Activated T-cell treated with anti-CD3 and anti-CD28 coated beads, Interleukin-2, amount 50 U/mL, for 24 hours (primary cell): ENCODE measurements around the gene ZSWIM7.
"Not testable (repeated sequence)": the region's sequence is repeated elsewhere in the genome, so short reads cannot be mapped to it uniquely, and the experiment has no call there.

Source experiments
- DNase-seq: peaks from one replicate; pipeline ENCODE4 v3.0.0-alpha.2; 2020
- H3K27ac Mint-ChIP-seq: 2 replicates; pipeline ENCODE4 v1.8.0; 2020; ENCODE audit warnings: mild to moderate bottlenecking, mixed read lengths
- H3K27me3 Mint-ChIP-seq: 2 replicates; pipeline ENCODE4 v1.8.0; 2020; ENCODE audit warnings: mixed read lengths
- H3K36me3 Mint-ChIP-seq: 2 replicates; pipeline ENCODE4 v1.8.0; 2020; ENCODE audit warnings: low read depth, mixed read lengths
- H3K4me1 Mint-ChIP-seq: 2 replicates; pipeline ENCODE4 v1.8.0; 2020; ENCODE audit warnings: low read depth, mixed read lengths
- H3K4me3 Mint-ChIP-seq: 2 replicates; pipeline ENCODE4 v1.8.0; 2020; ENCODE audit warnings: mild to moderate bottlenecking, moderate library complexity, mixed read lengths
- H3K9me3 Mint-ChIP-seq: 2 replicates; pipeline ENCODE4 v1.8.0; 2020; ENCODE audit warnings: mixed read lengths

ZSWIM7 gene

GRCh38 chr17:16013943-16014407, 14.5 kb upstream of the ZSWIM7 start:
- Mint-ChIP-seq H3K36me3 (peaks cover 88% of the 10 kb centered on the region), H3K9me3 (no peaks in the 10 kb centered on the region), H3K4me3 (no peak overlapping the region), H3K27me3 (no peaks in the 10 kb centered on the region), H3K4me1 (peaks cover 21% of the 10 kb centered on the region), H3K27ac (no peak overlapping the region)
- no peak for DNase-seq

DNA sequence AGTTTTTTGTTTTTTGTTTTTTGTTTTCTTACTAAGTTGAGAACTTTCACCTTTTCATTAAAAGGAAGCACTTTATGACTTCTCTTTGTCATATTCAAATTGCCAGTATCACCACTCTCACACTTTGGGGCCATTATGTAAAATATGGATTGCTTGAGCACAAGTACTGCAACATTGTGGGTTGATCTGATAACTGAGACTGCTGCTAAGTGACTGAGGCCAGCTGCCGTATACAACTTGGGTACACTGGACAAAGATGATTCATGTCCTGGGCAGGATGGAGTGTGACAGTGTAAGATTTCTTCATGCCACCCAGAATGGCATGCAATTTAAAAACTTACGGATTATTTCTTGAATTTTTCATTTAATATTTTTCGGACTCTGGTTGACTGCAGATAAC, 7.9 kb upstream of the ZSWIM7 start:
- peaks cover 42% of the 10 kb centered on the region for H3K4me1 Mint-ChIP-seq
- H3K4me3 Mint-ChIP-seq = no peak overlapping the region
- H3K9me3 Mint-ChIP-seq = no peaks in the 10 kb centered on the region
- peak overlapping the region; percentile 68 for H3K27ac Mint-ChIP-seq
- H3K36me3 Mint-ChIP-seq = peaks cover 94% of the 10 kb centered on the region
- no peaks in the 10 kb centered on the region for H3K27me3 Mint-ChIP-seq
- DNase-seq = no peak

GRCh38 chr17:16005636-16006035, 6.1 kb upstream of the ZSWIM7 start:
- H3K9me3 Mint-ChIP-seq = no peaks in the 10 kb centered on the region
- H3K27me3 Mint-ChIP-seq = no peaks in the 10 kb centered on the region
- no peak overlapping the region for H3K4me3 Mint-ChIP-seq
- peaks cover 54% of the 10 kb centered on the region for H3K4me1 Mint-ChIP-seq
- no peak for DNase-seq
- H3K36me3 Mint-ChIP-seq = peaks cover 94% of the 10 kb centered on the region
- no peak overlapping the region for H3K27ac Mint-ChIP-seq

GRCh38 chr17:16003841-16004240, 4.3 kb upstream of the ZSWIM7 start:
- peak overlapping the region; percentile 63 for H3K27ac Mint-ChIP-seq
- H3K4me1 Mint-ChIP-seq = peaks cover 56% of the 10 kb centered on the region
- no peak overlapping the region for H3K4me3 Mint-ChIP-seq
- H3K27me3 Mint-ChIP-seq = no peaks in the 10 kb centered on the region
- peaks cover 91% of the 10 kb centered on the region for H3K36me3 Mint-ChIP-seq
- H3K9me3 Mint-ChIP-seq = no peaks in the 10 kb centered on the region
- DNase-seq = no peak

DNA sequence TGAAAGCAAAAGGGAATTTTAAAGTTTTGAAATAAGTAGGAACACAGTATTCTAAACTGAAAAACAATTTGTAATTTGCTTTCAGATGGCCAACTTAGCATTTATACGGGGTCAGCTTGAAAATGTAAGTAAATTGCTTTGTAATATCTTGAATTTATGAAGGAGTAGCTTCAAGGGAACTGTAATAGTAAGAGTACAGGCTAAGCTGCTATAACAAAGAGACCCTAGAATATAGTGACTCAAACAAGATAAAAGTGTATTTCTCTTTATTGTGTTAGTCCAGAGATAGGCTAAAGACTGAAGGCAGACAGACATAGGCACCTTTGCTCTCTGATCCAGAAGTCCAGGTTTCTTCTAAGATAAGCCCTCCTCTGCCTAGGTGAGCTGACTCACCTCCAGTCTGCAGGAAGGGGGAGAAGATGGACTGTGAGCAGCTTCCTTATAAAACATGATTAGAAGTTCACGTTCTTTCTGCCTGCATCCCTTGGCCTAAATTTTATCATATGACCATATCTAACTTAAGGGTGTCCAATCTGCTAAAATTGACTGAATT, 3.3 kb upstream of the ZSWIM7 start:
- Mint-ChIP-seq H3K4me1 (peaks cover 53% of the 10 kb centered on the region), H3K27me3 (no peaks in the 10 kb centered on the region), H3K9me3 (no peaks in the 10 kb centered on the region), H3K27ac (peak overlapping the region; percentile 22), H3K4me3 (no peak overlapping the region), H3K36me3 (peaks cover 81% of the 10 kb centered on the region)
- DNase-seq = no peak

- Mint-ChIP-seq H3K9me3 (no peaks in the 10 kb centered on the region), H3K4me1 (peaks cover 42% of the 10 kb centered on the region), H3K36me3 (peaks cover 73% of the 10 kb centered on the region), H3K27ac (peak overlapping the region; percentile 88), H3K27me3 (no peaks in the 10 kb centered on the region), H3K4me3 (peak overlapping the region; percentile 86)
- no peak for DNase-seq
Observed at GRCh38 chr17:16001226-16001897, 1.9 kb upstream of the ZSWIM7 start.

GRCh38 chr17:15999974-16000827, 697 bp upstream of the ZSWIM7 start:
- no peaks in the 10 kb centered on the region for H3K27me3 Mint-ChIP-seq
- peaks cover 65% of the 10 kb centered on the region for H3K36me3 Mint-ChIP-seq
- peak overlapping the region; percentile 86 for H3K4me3 Mint-ChIP-seq
- no peak for DNase-seq
- H3K27ac Mint-ChIP-seq = peak overlapping the region; percentile 88
- no peaks in the 10 kb centered on the region for H3K9me3 Mint-ChIP-seq
- peaks cover 40% of the 10 kb centered on the region for H3K4me1 Mint-ChIP-seq

DNA sequence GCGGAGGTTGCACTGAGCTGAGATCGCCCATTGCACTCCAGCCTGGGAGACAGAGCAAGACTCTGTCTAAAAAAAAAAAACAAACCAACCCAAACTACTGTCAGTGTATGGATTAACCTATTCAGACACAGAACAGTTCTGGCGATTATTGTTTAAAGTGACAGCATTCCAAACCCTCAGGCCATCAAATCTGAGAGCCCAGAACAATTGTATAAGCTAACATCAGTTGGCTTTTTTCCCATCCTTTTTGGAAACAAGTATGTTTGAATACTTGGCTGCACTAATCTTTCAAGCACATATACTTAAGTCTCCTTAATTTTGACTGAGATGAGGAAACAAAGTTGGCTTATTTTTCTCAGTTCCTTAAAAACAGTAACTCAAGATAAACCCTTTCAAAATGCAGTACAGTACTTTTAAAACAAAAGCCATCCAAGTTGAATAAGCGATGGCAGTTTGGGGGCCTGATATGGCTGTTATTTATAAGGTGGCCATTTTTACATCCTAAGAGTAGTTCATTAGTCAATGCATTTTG, 1.4 kb downstream of the ZSWIM7 start:
- H3K4me3 Mint-ChIP-seq = peak overlapping the region; percentile 86
- peak overlapping the region; percentile 99 for H3K27ac Mint-ChIP-seq
- no peak for DNase-seq
- peaks cover 34% of the 10 kb centered on the region for H3K4me1 Mint-ChIP-seq
- no peaks in the 10 kb centered on the region for H3K27me3 Mint-ChIP-seq
- H3K9me3 Mint-ChIP-seq = no peaks in the 10 kb centered on the region
- H3K36me3 Mint-ChIP-seq = peaks cover 56% of the 10 kb centered on the region

DNA sequence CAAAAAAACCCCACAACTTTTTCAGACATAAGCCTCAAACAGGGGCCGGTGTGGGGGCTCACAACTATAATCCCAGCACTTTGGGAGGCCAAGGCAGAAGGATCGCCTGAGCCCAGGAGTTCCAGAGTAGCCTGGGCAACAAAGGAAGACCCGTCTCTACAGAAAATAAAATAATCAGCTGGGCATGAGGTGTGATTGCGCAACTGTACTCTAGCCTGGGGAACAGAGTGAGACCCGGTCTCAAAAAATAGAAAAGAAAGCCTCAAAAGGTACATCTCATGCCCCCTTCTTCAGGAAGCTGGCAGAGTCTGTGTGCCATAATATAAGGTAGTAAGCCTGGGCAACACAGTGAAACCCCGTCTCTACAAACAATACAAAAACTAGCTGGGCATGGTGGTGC, 3.2 kb downstream of the ZSWIM7 start:
- Mint-ChIP-seq H3K27me3 (no peaks in the 10 kb centered on the region), H3K27ac (no peak overlapping the region), H3K36me3 (peaks cover 43% of the 10 kb centered on the region), H3K9me3 (no peaks in the 10 kb centered on the region), H3K4me3 (no peak overlapping the region), H3K4me1 (peaks cover 18% of the 10 kb centered on the region)
- DNase-seq = no peak

GRCh38 chr17:15981646-15982580, 17.6 kb downstream of the ZSWIM7 start:
- no peak for DNase-seq
- peaks cover 24% of the 10 kb centered on the region for H3K4me1 Mint-ChIP-seq
- H3K9me3 Mint-ChIP-seq = no peaks in the 10 kb centered on the region
- H3K36me3 Mint-ChIP-seq = peaks cover 72% of the 10 kb centered on the region
- peak overlapping the region; percentile 58 for H3K27ac Mint-ChIP-seq
- no peaks in the 10 kb centered on the region for H3K27me3 Mint-ChIP-seq
- H3K4me3 Mint-ChIP-seq = no peak overlapping the region

DNA sequence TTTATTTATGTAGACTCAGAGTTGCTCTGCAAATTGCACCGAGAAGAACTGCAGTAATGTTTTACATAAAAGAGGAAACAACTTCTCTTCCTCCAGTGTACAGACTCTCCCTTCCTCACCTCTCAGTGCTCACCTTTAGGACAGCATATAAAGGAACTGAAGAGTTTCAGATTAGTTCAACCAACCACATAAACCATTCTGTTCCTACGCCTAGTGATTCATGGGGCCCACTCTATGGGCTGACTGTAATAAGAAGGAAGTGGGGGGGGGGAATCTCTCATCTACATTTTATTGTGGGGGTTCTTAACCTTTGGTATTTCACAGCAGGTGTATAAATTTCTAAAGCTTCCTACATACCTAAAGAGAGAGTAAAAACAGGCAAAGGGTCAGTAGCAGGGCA, 18.3 kb downstream of the ZSWIM7 start:
- H3K4me1 Mint-ChIP-seq = peaks cover 24% of the 10 kb centered on the region
- H3K27me3 Mint-ChIP-seq = no peaks in the 10 kb centered on the region
- no peak for DNase-seq
- no peaks in the 10 kb centered on the region for H3K9me3 Mint-ChIP-seq
- peak overlapping the region; percentile 58 for H3K27ac Mint-ChIP-seq
- no peak overlapping the region for H3K4me3 Mint-ChIP-seq
- H3K36me3 Mint-ChIP-seq = peaks cover 71% of the 10 kb centered on the region

GRCh38 chr17:15979013-15979412, 20.5 kb downstream of the ZSWIM7 start:
- not testable (repeated sequence) for H3K27me3 Mint-ChIP-seq, H3K4me3 Mint-ChIP-seq, DNase-seq, H3K27ac Mint-ChIP-seq, H3K9me3 Mint-ChIP-seq
- H3K4me1 Mint-ChIP-seq = peaks cover 24% of the 10 kb centered on the region
- H3K36me3 Mint-ChIP-seq = peaks cover 63% of the 10 kb centered on the region

DNA sequence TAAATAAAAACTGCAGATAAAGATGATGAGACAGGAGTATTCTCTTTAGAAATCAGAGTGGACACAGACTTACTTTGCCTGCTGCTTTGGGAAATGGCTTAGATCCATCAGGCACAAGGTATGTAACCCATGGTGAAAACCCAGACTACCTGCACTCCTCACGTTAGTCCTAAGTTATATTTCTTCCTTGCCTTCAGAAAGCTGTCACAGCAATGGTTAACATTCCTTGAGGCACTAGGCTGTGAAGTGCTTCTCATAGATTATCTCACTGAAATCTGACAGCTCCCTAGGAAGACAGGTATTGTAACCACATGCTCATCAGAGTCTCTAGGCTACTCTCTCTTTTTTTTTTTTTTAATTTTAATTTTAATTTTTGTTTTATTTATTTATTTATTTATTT, 20.9 kb downstream of the ZSWIM7 start:
- no peak for DNase-seq
- no peaks in the 10 kb centered on the region for H3K27me3 Mint-ChIP-seq
- no peak overlapping the region for H3K27ac Mint-ChIP-seq
- peaks cover 59% of the 10 kb centered on the region for H3K36me3 Mint-ChIP-seq
- no peaks in the 10 kb centered on the region for H3K9me3 Mint-ChIP-seq
- no peak overlapping the region for H3K4me3 Mint-ChIP-seq
- H3K4me1 Mint-ChIP-seq = peaks cover 24% of the 10 kb centered on the region

DNA sequence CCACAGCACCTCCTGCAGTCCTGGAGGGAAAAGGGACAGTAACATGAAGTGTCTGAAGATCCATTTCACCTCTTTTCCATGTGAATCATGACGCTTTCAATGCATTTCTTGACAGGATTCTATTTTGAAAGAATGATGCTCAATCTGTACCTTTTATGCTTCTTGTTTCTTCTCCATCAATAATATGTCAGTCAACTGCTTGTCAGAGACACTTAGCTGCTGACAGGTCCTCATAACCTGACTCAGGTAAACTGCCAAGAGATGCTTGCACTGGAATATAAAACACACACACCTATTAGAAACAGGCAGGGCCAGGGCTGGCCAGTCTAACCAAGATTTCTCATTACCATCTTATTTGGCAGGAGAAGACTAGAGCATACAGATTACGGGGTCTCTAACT, 21.6 kb downstream of the ZSWIM7 start:
- peaks cover 24% of the 10 kb centered on the region for H3K4me1 Mint-ChIP-seq
- no peaks in the 10 kb centered on the region for H3K9me3 Mint-ChIP-seq
- no peaks in the 10 kb centered on the region for H3K27me3 Mint-ChIP-seq
- peaks cover 52% of the 10 kb centered on the region for H3K36me3 Mint-ChIP-seq
- no peak overlapping the region for H3K4me3 Mint-ChIP-seq
- no peak overlapping the region for H3K27ac Mint-ChIP-seq
- DNase-seq = no peak
